Stimulated activated CD4-positive, alpha-beta T cell treated with anti-CD3 and anti-CD28 coated beads, Interleukin-15, amount 100 ng/mL, for 1 hour (primary cell): ENCODE measurements around the gene DBN1.

Experiments used
- DNase-seq, 2 donors: peaks; one replicate each; pipeline ENCODE4 v3.0.0-alpha.2; 2020; ENCODE audit warnings: low read depth in 1 of 2, low spot score in 1 of 2

Gene DBN1

DNA sequence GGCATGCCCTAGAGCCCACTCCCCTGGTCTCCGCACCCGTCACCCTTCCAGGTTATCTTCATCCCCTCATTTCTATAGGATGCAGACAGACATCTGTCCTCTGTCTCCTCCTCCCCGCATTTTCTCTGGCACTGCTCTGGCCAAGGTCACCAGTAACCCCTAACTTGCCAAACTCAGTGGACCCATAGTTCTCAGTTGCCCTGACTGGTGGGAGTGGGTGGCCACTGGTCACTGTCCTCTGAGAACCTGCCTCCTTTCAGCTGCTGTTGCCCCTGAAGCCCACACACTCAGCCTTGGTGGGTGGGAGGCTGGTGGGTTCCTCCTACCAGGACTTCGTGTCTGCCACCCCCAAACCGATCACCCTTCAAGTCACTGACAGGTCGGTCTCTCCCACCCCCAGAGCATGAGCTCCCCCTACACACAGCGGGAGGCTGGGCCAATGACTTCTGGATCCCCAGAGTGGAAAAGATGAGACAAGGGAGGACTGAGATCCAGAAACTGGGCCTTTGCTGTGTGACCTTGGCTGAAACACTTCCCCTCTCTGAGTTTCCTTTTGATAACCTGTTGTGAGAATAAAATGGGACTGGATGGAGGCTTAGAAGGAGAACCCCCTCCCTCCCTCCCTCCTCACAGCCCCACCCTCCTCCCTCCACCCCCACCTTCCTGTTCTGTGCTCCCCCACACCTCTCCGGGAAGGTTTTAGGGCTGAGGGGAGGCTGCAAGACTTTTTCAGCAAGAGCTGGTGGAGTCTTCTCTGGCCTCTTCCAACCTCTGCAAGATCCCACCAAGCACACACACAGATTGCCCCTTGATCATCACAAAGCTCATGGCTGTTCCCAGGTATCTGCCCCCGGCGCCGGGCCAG is 2.4 kb upstream of the DBN1 start:
- no peak for DNase-seq

DNA sequence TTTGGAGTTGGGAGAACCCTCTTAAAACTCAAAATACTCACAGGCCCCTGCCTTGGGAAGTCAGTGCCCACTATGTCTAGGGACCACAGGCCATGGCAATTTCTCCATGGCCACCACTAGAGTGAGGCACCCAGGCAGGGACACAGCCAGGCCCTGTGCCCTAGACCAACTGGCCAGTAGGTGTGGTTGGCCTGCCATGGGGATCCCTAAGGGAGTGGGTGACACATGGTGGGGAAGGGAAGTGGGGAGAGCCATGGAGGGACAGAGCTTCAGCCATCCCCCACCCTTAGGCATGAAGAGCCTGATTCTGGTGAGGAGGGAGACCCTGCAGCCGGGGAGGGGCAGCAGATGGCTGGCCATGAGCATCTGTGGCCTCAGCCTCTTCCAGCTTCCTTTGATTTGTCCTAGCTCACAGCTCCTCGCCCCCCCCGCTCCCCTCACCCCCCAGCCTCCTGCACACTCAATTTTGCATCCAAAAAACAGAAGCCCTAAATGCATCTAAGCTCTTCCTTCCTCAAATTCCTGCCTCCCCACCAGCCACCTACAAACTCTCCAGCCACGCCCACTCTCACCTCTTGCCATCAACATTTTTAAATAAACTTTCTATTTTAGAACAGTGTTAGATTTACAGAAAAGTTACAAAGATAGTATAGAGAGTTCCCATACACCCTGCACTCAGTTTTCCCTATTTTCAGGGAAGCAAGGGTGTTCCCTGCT is 1.6 kb upstream of the DBN1 start:
- no peak for DNase-seq

DNA sequence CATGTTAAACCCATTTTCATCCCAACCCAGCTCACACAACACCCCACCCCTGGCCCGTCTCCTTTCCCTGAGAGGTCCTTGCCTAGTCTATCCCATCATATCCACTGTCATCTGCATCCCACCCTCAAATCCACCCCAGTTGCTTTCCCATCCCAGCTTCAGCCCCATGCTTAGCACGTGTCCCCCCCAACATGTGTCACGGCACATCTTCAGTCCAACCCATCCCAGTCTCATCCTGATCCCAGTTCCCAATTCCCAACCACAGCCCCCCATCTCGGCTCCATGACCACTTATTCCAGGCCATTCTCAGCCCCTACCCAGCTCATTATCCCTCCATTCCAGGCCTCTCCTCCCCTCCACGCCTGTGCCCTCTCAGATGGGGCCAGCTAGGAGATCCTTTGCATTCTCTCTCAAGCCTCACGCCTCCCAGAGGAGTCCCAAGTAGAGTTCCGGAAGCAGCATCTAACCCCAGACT is 605 bp upstream of the DBN1 start:
- no peak for DNase-seq

GRCh38 chr5:177472460-177473442 is 683 bp downstream of the DBN1 start:
- DNase-seq: peak in 1 of 2 donors; percentile 37

- DNase-seq: no peak
Measured at GRCh38 chr5:177471610-177472356, 1.7 kb downstream of the DBN1 start.

- no peak for DNase-seq
Measured at GRCh38 chr5:177470759-177471536, 2.5 kb downstream of the DBN1 start.

DNA sequence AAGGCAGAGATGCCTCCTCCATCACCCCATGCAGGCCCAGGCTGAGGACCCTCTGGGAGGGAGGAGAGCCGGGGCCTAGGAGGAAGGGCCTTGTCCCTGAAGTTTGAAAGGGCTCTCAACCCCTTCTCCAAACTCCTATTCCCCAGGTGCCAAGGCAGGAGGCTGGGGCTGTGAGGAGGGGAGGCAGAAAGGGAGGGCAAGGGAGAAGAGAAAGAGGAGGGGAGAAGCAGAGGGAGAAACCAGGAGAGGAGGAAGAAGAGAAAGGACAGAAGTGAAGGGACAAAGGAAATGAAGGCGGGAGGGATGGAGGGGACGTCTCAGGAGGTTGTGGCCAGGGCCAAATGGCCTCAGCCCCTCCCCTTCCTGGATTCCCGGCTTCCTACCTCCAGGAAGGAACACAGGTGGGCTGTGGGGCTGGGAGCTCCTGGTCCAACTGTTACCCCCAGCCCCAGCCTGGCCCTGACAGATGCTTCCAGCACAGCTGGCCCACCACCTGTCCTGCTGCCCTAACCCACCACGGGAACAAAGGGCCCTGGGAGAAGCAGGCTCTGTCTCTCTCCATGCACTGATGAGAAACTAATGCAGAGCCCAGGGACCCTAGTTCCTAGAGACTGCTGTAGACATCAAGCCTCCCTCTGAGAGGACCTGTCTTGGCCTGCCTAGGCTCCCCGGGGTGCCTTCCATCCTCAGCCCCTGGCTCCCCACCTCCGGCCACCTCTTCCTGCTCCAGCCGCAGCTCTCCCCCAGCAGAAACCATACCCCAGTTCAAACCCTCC is 3.5 kb downstream of the DBN1 start:
- DNase-seq: no peak

GRCh38 chr5:177468685-177469628 is 4.5 kb downstream of the DBN1 start:
- DNase-seq: no peak

DNA sequence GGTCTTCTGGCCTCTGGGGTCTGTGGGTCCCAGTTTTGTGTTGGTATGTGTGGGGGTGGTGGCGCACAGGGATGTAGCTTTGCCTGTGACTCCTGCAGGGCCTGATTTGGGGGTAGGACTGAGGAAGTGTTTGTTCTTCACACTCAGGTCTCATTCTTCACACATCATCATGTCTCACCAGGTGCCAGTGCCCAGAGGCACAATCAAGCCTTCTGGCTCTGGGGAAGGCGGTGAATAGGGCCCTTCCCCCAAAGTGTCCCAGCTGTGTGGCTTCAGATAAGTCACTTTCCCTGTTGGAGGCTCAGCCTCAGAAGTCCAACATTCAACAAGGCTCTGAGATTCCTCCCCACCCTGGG is 5.1 kb downstream of the DBN1 start:
- no peak for DNase-seq

DNA sequence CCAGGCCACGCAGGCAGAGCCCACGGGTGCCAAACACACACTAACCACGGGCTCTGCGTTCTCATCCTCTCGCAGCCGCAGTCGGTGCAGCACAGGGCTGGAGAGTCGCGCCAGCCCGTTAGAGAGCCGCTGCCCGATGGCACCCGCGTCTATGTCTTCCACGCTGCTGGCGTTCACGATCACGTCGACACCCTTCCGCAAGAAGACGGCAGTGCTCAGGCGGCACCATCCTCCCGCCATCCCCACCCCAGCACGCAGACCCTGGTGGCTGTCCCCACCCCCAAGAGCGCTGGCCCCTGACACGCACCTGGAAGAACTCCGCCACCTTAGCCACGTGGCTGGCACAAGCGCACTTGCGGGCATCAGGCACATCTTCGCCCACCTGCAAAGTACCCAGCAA is 6.0 kb downstream of the DBN1 start:
- DNase-seq: no peak

DNA sequence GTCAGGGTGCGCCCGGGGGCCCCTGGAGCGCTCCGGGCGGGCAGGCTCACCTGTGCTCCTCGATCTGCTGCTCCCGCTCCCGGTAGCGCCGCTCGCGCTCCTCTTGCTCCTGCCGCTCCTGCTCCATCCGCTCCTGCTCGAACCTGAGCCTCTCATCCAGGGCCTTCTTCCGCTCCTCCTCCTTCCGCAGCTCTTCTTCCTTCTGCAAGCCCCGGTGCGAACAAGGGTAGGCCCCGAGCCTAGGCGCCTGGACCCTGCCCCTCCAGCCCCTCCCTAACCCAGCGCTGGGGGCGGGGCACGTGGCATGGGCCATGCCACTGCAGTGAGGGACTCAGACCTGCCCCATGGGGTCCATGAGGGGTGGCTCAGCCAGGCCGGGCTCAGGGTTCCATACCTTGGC is 6.6 kb downstream of the DBN1 start:
- DNase-seq: no peak

DNA sequence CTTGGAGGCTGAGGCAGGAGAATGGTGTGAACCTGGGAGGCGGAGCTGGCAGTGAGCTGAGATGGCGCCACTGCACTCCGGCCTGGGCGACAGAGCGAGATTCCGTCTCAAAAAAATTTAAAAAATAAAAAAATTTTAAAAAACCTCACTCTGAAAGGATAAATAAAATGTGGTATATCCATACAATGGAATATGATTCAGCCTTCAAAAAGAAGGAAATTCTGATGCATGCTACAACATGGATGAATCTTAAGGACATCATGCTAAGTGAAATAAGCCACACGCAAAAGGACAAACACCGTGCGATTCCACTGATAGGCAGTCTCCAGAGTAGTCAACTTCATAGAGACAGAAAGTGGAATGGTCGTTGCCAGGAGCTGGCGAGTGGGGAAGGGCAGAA is 8.4 kb downstream of the DBN1 start:
- DNase-seq: no peak

DNA sequence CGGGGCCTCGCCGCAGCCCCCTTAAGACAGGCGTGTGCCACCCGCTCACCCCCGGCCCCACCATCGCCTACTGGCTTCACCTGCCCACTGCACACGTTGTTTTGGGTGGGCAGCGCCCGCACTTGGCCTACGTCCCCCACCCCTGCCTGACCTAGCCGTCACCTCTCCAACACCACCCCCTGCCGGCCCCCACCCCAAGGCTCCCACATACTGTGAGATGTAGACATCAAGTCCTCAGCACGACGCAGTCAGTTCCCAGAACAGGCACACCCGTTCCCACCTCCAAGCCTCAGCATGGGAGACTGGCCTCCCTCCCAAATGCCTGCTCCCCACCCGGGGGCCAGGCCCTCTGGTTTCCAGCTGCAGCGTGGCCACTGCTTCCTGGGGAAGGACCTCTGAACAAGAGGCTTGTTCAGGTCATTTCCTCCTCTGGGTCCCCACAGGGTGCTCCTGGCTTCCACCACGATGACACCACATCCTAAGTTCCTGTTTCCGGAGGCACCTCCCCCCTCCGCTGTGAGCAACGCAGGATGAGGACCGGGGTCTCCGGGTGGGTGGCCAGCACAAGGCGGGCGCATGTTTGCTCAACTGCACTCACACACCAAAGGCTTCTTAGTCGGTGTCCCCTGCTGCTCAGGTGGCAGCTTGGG is 11.3 kb downstream of the DBN1 start:
- DNase-seq: no peak

- DNase-seq: no peak
Measured at GRCh38 chr5:177459819-177460628, 13.4 kb downstream of the DBN1 start.

- no peak for DNase-seq
Measured at GRCh38 chr5:177459357-177459756, 14.1 kb downstream of the DBN1 start.

- DNase-seq: no peak
Measured at GRCh38 chr5:177458912-177459350, 14.5 kb downstream of the DBN1 start.
